A549 (cell line): ENCODE data around the gene SNRNP25. TPM values are rescaled to one million over a fixed set of nuclear protein-coding genes. Genes with fewer than 3 reads are reported as not detected.
A peak's percentile ranks its signal among the peaks of the same experiment; 100 is the strongest.

Experiments
- ATAC-seq, 2 experiments: fragments of 200-7000 bp in 1 of 2; fragments of >200 bp in 1 of 2; cut with Nextera tagmentation in 1 of 2; cut with Tn5 transposase in 1 of 2; 3 replicates each; pipeline versions ENCODE4 v1.8.0 to v1.9.1; 2018 to 2020; ENCODE audit warnings: mild to moderate bottlenecking in 1 of 2, moderate library complexity in 1 of 2
- CTCF ChIA-PET: fragments of 300-600 bp; sonication (Branson Sonifier 250); formaldehyde crosslinking; extraction: SDS; loops from one replicate; lab custom pipeline; 2021; ENCODE audit warnings: antibody characterized with exemption, inconsistent platforms; lab: Yijun Ruan, JAX
- POLR2A ChIA-PET: fragments of 350-600 bp; formaldehyde crosslinking; extraction: SDS; loops from one replicate; lab custom pipeline; 2021; ENCODE audit warnings: antibody characterized with exemption, inconsistent platforms; lab: Yijun Ruan, JAX
- DNase-seq, 2 experiments: peaks; one replicate each; pipeline versions ENCODE4 v3.0.0 to v3.0.0-alpha.2; 2011 to 2016; ENCODE audit warnings: low read depth in 1 of 2, low spot score in 1 of 2
- FAIRE-seq: peaks from 2 replicates; lab custom pipeline; 2011; peaks lifted over from hg19 to GRCh38; lab: Jason Lieb, UNC
- H3K27ac ChIP-seq, 2 experiments: fragments of >200 bp; sonication (Bioruptor Twin); formaldehyde crosslinking; 3 replicates each; pipeline ENCODE4 v1.5.1; 2016 to 2017
- H3K4me1 ChIP-seq: fragments of >200 bp; sonication (Bioruptor Twin); formaldehyde crosslinking; 3 replicates; pipeline ENCODE4 v1.6.1; 2016
- H3K4me2 ChIP-seq: fragments of >200 bp; sonication (Bioruptor Twin); formaldehyde crosslinking; 3 replicates; pipeline ENCODE4 v1.6.1; 2016
- H3K4me3 ChIP-seq: fragments of >200 bp; sonication (Bioruptor Twin); formaldehyde crosslinking; 3 replicates; pipeline ENCODE4 v1.5.1; 2016
- H3K9me3 ChIP-seq: fragments of >200 bp; sonication (Bioruptor Twin); formaldehyde crosslinking; 3 replicates; pipeline ENCODE4 v1.6.1; 2016
- CBX2 ChIP-seq: fragments of 200-600 bp; sonication (generic); IDR thresholded peaks from 2 replicates; pipeline ENCODE4 v1.6.1; 2016; ENCODE audit warnings: low read depth, mild to moderate bottlenecking, borderline replicate concordance
- EHF ChIP-seq: fragments of 250-450 bp; sonication (Bioruptor Pico); IDR thresholded peaks from 2 replicates; pipeline ENCODE4 v1.5.0; 2020; ENCODE audit warnings: mild to moderate bottlenecking
- EHMT2 ChIP-seq: fragments of 200-600 bp; sonication (generic); IDR thresholded peaks from 2 replicates; pipeline ENCODE4 v1.6.1; 2016; ENCODE audit warnings: antibody characterized with exemption, low read depth, mild to moderate bottlenecking, moderate library complexity
- EP300 ChIP-seq, 2 experiments: fragments of >200 bp; sonication (Bioruptor Twin); formaldehyde crosslinking; IDR thresholded peaks; 2 replicates in 1 of 2; 3 replicates in 1 of 2; pipeline ENCODE4 v1.6.1; 2016 to 2017
- FOSB ChIP-seq: fragments of 250-450 bp; sonication (Bioruptor Pico); IDR thresholded peaks from 2 replicates; pipeline ENCODE4 v1.5.0; 2020; ENCODE audit warnings: mild to moderate bottlenecking, moderate library complexity
- FOSL2 ChIP-seq, 2 experiments: fragments of 450-650 bp in 1 of 2; fragments of >200 bp in 1 of 2; sonication (Bioruptor Twin) in 1 of 2; formaldehyde crosslinking; IDR thresholded peaks; 2 replicates each; pipeline versions ENCODE4 v1.5.0 to v1.6.1; 2016 to 2020; ENCODE audit warnings: mild to moderate bottlenecking in 1 of 2, moderate library complexity in 1 of 2
- FOXS1 ChIP-seq: fragments of 250-450 bp; sonication (Bioruptor Pico); IDR thresholded peaks from 2 replicates; pipeline ENCODE4 v1.5.0; 2020; ENCODE audit warnings: mild to moderate bottlenecking, moderate library complexity
- HEYL ChIP-seq: fragments of 250-450 bp; sonication (Bioruptor Pico); IDR thresholded peaks from 2 replicates; pipeline ENCODE4 v1.8.0; 2021; ENCODE audit warnings: mild to moderate bottlenecking, moderate library complexity
- HOXA7 ChIP-seq: fragments of 250-450 bp; sonication (Bioruptor Pico); IDR thresholded peaks from 2 replicates; pipeline ENCODE4 v1.5.0; 2020; ENCODE audit warnings: mild to moderate bottlenecking, moderate library complexity
- JUN ChIP-seq, 2 experiments: fragments of >200 bp; sonication (Bioruptor Twin); formaldehyde crosslinking; IDR thresholded peaks; 2 replicates in 1 of 2; 3 replicates in 1 of 2; pipeline ENCODE4 v1.6.1; 2016 to 2017
- KDM5A ChIP-seq: fragments of 200-600 bp; sonication (generic); IDR thresholded peaks from 2 replicates; pipeline ENCODE4 v1.6.1; 2016; ENCODE audit warnings: antibody characterized with exemption, mild to moderate bottlenecking
- MAZ ChIP-seq: fragments of 150-350 bp; IDR thresholded peaks from 2 replicates; pipeline ENCODE4 v1.6.1; 2014; ENCODE audit warnings: antibody characterized with exemption, low read depth, low read length, borderline replicate concordance
- MYC ChIP-seq: IDR thresholded peaks from 2 replicates; pipeline ENCODE4 v1.6.1; 2012; ENCODE audit warnings: mild to moderate bottlenecking, inconsistent platforms, low read length, improper control_type of control experiment, borderline replicate concordance
- NPAS2 ChIP-seq: fragments of 250-450 bp; sonication (Bioruptor Pico); IDR thresholded peaks from 2 replicates; pipeline ENCODE4 v1.8.0; 2022; ENCODE audit warnings: mild to moderate bottlenecking, moderate library complexity, borderline replicate concordance
- NR3C1 ChIP-seq: fragments of >200 bp; sonication (Bioruptor Twin); formaldehyde crosslinking; IDR thresholded peaks from 3 replicates; pipeline ENCODE4 v1.6.1; 2017
- PHF8 ChIP-seq: fragments of 200-600 bp; sonication (generic); IDR thresholded peaks from 2 replicates; pipeline ENCODE4 v1.6.1; 2016; ENCODE audit warnings: low read depth, mild to moderate bottlenecking, antibody characterized with exemption, moderate library complexity, borderline replicate concordance
- POLR2A ChIP-seq: IDR thresholded peaks from 2 replicates; pipeline ENCODE4 v1.6.1; 2012; ENCODE audit warnings: mild to moderate bottlenecking, low read length
- POLR2AphosphoS2 ChIP-seq: conservative IDR thresholded peaks from 2 replicates; pipeline ENCODE4 v1.6.1; 2012; ENCODE audit warnings: low read length, improper control_type of control experiment, inconsistent platforms
- RAD21 ChIP-seq, 2 experiments: fragments of >200 bp in 1 of 2; sonication (Bioruptor Twin) in 1 of 2; formaldehyde crosslinking in 1 of 2; IDR thresholded peaks in 1 of 2; conservative IDR thresholded peaks in 1 of 2; 2 replicates in 1 of 2; 3 replicates in 1 of 2; pipeline ENCODE4 v1.6.1; 2012 to 2018; ENCODE audit warnings: inconsistent platforms in 1 of 2
- RNF2 ChIP-seq: fragments of 200-600 bp; sonication (generic); IDR thresholded peaks from 2 replicates; pipeline ENCODE4 v1.6.1; 2016; ENCODE audit warnings: low read depth, mild to moderate bottlenecking, antibody characterized with exemption, moderate library complexity, borderline replicate concordance
- SMC3 ChIP-seq: fragments of >200 bp; sonication (Bioruptor Twin); formaldehyde crosslinking; IDR thresholded peaks from 3 replicates; pipeline ENCODE4 v1.6.1; 2018; ENCODE audit warnings: inconsistent platforms
- SREBF2 ChIP-seq: fragments of 450-650 bp; IDR thresholded peaks from 2 replicates; pipeline ENCODE4 v1.6.1; 2014; ENCODE audit warnings: mild to moderate bottlenecking, moderate library complexity
- TP53 ChIP-seq: fragments of 250-450 bp; sonication (Bioruptor Pico); IDR thresholded peaks from 2 replicates; pipeline ENCODE4 v1.5.0; 2021; ENCODE audit warnings: mild to moderate bottlenecking, moderate library complexity
- ZNF302 ChIP-seq: fragments of 250-450 bp; sonication (Bioruptor Pico); IDR thresholded peaks from 2 replicates; pipeline ENCODE4 v1.9.0; 2021; ENCODE audit warnings: inconsistent platforms, mild to moderate bottlenecking, moderate library complexity
- ZSCAN20 ChIP-seq: fragments of 250-450 bp; sonication (Bioruptor Pico); IDR thresholded peaks from 2 replicates; pipeline ENCODE4 v1.8.0; 2022; ENCODE audit warnings: mild to moderate bottlenecking, moderate library complexity
- WGBS: methylation state at CpG from one replicate; pipeline ENCODE4 v1.1.6; 2017; ENCODE audit errors: missing lambda C conversion rate; 5-methylcytosine and 5-hydroxymethylcytosine counted together
- polyA plus RNA-seq, 4 experiments: library from polyadenylated mRNA; depleted of rRNA in 3 of 4; stranded (reverse); fragments of >200 nt; fragmentation: RNase III in 1 of 4; extraction: RNeasy Plus Mini Kit Qiagen cat#74134 plus additional on column Dnase treatment in 1 of 4; gene quantifications; 2 replicates in 3 of 4; 3 replicates in 1 of 4; pipeline ENCODE4 v1.2.3, GENCODE V29; 2011 to 2017
- TF ChIP-seq, protein P1 (sequence below): IDR thresholded peaks from 2 replicates; pipeline ENCODE4 v1.6.1; 2012; ENCODE audit warnings: low read depth, borderline replicate concordance
- TF ChIP-seq, protein P2 (sequence below): fragments of 250-450 bp; sonication (Bioruptor Pico); IDR thresholded peaks from 2 replicates; pipeline ENCODE4 v1.5.0; 2021; ENCODE audit warnings: mild to moderate bottlenecking, moderate library complexity, borderline replicate concordance
- TF ChIP-seq, protein P3 (sequence below): fragments of >200 bp; sonication (Bioruptor Twin); formaldehyde crosslinking; IDR thresholded peaks from 2 replicates; pipeline ENCODE4 v1.6.1; 2016
- TF ChIP-seq, protein P4 (sequence below): IDR thresholded peaks from 2 replicates; pipeline ENCODE4 v1.6.1; 2012
- TF ChIP-seq, protein P5 (sequence below): fragments of 250-450 bp; sonication (Bioruptor Pico); IDR thresholded peaks from 2 replicates; pipeline ENCODE4 v1.5.0; 2020; ENCODE audit warnings: low read depth, mild to moderate bottlenecking, moderate library complexity
- TF ChIP-seq, protein P6 (sequence below): IDR thresholded peaks from 2 replicates; pipeline ENCODE4 v1.6.1; 2012

SNRNP25 gene
- polyA plus RNA-seq, 2 of the 4 experiments (the other 2 are of a cell fraction) = 45.0 to 82.2 TPM

DNA sequence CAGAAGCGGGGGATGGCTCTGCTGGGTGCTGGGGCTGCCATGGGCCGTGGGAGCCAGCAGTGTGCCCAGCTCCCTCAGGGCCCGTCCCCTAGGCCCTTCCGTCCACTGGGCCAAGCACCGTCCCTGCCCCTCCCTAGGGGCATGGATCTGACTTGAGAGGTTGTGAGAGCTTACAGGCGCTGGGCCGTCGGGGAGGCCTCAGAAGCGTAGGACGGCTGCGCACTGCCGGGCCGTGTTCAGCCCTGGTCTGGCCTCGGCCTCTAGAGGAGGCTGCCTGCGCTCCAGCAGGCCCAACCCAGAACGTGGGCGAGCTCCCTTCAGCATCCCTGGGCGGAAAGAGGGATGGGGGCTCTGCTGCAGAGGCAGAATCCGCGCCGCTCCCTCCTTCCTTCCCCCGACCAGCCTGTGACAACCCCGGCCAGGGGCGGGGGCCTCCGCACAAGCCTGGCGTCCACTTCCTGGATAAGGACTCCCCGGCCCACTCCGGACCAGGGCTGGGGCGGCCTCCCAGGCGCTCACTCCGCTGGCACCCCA lies 23.7 kb downstream of the SNRNP25 start:
- H3K4me2 ChIP-seq = peak overlapping the region; percentile 100
- H3K4me3 ChIP-seq = peak overlapping the region; percentile 94
- DNase-seq (peak; percentile 59 to 73), FAIRE-seq (no peak), ATAC-seq (peak; percentile 35 to 59)
- peak overlapping the region; percentile 97 to 98 for H3K27ac ChIP-seq
- ChIA-PET CTCF (interaction anchor here (0.6 to 30.3 kb wide), 8 partner anchors 8 to 285 kb away, joined by 3 to 718 read pairs (median 5); partner anchors contain the start of genes HBQ1, MPG and RHBDF1), POLR2A (interaction anchor here (0.6 to 1.6 kb wide), 3 partner anchors 12 to 24 kb away, joined by 3 to 8 read pairs (median 6); partner anchors contain the start of genes POLR3K and SNRNP25)
- no peaks in the 10 kb centered on the region for H3K9me3 ChIP-seq
- no peak for TF ChIP-seq RNF2
- no peak for TF ChIP-seq RAD21 (conservative IDR thresholded peaks at IDR 0.05 in 1 of 2, IDR thresholded peaks at IDR 0.05 in 1 of 2)
- peak; percentile 33; the same call in 1 of the 2 replicates for TF ChIP-seq POLR2A
- TF ChIP-seq FOSB (CRISPR knock-in tag) = no peak
- TF ChIP-seq HOXA7 (CRISPR knock-in tag) = no peak
- WGBS = 55% methylated on average over 15 of the region's 31 CpGs
- H3K4me1 ChIP-seq = peaks cover 34% of the 10 kb centered on the region

DNA sequence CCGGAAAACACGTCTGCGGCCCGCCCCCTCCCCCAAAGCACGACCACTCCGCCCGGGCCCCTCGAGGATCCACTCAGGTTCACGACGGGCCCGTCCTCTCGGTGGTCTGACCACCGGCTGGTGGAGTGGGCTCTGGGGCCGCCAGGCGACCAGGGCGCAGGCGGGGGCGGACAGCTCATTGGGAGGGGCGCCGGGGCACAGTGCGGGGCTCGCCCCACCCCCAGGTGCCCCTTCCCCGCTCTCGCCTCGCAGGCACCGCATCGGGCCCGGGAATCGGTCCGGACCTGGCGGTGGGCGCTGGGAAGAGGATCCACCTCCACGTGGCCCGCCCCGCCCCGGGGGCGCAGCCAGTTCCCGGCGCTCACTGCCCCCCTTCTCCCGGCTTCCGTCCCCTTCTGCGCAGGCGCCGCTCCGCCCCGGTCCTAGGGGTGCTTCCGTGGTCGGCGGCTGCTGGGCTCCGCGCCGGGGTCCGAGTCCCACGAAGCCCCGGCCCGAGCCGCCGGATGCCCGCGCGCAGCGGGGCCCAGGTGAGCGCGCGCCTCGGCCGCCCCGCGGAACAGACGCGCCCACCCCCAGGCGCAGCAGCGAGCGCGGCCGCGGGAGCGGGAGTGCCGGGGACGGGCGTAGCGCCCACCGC lies 24.3 kb downstream of the SNRNP25 start, which contains the start of gene MPG:
MPG (plus strand) TSS at position 419 of the 637 bp plus-strand sequence; CDS start at position 504, 85 bp downstream.
- POLR2A ChIA-PET = interaction anchor here (1.2 to 1.6 kb wide), 3 partner anchors 12 to 284 kb away, joined by 3 to 6 read pairs (median 3); partner anchors contain the start of genes POLR3K and SNRNP25
- H3K4me3 ChIP-seq = peak within 1 kb of the TSS; percentile 94
- ATAC-seq (peak; percentile 54 to 76), FAIRE-seq (no peak), DNase-seq (peak; percentile 77 to 98)
- peak within 1 kb of the TSS; percentile 97 to 98 for H3K27ac ChIP-seq
- H3K9me3 ChIP-seq = no peaks in the 10 kb centered on the region
- peak within 1 kb of the TSS; percentile 100 for H3K4me2 ChIP-seq
- WGBS = 0% methylated on average over 9 of the region's 83 CpGs
- CTCF ChIA-PET = interaction anchor here (1.1 to 30.3 kb wide), 8 partner anchors 8 to 284 kb away, joined by 3 to 718 read pairs (median 5); partner anchors contain the start of genes HBQ1, MPG and RHBDF1
- peaks cover 30% of the 10 kb centered on the region for H3K4me1 ChIP-seq
- no peak for TF ChIP-seq ZNF302 (CRISPR knock-in tag)
- TF ChIP-seq FOSB (CRISPR knock-in tag) = no peak
- TF ChIP-seq FOXS1 (CRISPR knock-in tag) = no peak
- TF ChIP-seq KDM5A = no peak
- TF ChIP-seq EP300 (IDR thresholded peaks at IDR 0.05) = no peak
- TF ChIP-seq JUN (IDR thresholded peaks at IDR 0.05) = peak; percentile 59 to 86; a peak in 4 of 5 replicates
- TF ChIP-seq POLR2AphosphoS2 = no peak
- TF ChIP-seq, protein P1, sequence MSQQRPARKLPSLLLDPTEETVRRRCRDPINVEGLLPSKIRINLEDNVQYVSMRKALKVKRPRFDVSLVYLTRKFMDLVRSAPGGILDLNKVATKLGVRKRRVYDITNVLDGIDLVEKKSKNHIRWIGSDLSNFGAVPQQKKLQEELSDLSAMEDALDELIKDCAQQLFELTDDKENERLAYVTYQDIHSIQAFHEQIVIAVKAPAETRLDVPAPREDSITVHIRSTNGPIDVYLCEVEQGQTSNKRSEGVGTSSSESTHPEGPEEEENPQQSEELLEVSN = peak; percentile 73; the same call in 1 of the 2 replicates
- TF ChIP-seq, protein P2, sequence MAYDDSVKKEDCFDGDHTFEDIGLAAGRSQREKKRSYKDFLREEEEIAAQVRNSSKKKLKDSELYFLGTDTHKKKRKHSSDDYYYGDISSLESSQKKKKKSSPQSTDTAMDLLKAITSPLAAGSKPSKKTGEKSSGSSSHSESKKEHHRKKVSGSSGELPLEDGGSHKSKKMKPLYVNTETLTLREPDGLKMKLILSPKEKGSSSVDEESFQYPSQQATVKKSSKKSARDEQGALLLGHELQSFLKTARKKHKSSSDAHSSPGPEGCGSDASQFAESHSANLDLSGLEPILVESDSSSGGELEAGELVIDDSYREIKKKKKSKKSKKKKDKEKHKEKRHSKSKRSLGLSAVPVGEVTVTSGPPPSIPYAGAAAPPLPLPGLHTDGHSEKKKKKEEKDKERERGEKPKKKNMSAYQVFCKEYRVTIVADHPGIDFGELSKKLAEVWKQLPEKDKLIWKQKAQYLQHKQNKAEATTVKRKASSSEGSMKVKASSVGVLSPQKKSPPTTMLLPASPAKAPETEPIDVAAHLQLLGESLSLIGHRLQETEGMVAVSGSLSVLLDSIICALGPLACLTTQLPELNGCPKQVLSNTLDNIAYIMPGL (CRISPR knock-in tag) = no peak
- TF ChIP-seq NPAS2 (CRISPR knock-in tag) = no peak
- TF ChIP-seq HEYL (CRISPR knock-in tag) = no peak
- TF ChIP-seq SREBF2 = no peak
- TF ChIP-seq POLR2A = peak; percentile 73
- TF ChIP-seq MYC = peak; percentile 93
- TF ChIP-seq ZSCAN20 = no peak
- TF ChIP-seq CBX2 = no peak
- TF ChIP-seq, protein P3, sequence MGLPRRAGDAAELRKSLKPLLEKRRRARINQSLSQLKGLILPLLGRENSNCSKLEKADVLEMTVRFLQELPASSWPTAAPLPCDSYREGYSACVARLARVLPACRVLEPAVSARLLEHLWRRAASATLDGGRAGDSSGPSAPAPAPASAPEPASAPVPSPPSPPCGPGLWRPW = no peak
- peak; percentile 70; the same call in 1 of the 2 replicates for TF ChIP-seq PHF8
- TF ChIP-seq SMC3 = no peak
- TF ChIP-seq, protein P4, sequence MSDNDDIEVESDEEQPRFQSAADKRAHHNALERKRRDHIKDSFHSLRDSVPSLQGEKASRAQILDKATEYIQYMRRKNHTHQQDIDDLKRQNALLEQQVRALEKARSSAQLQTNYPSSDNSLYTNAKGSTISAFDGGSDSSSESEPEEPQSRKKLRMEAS = peak; percentile 93
- TF ChIP-seq EHMT2 = no peak
- TF ChIP-seq MAZ = no peak
- no peak for TF ChIP-seq EHF (CRISPR knock-in tag)
- no peak for TF ChIP-seq NR3C1
- TF ChIP-seq, protein P5, sequence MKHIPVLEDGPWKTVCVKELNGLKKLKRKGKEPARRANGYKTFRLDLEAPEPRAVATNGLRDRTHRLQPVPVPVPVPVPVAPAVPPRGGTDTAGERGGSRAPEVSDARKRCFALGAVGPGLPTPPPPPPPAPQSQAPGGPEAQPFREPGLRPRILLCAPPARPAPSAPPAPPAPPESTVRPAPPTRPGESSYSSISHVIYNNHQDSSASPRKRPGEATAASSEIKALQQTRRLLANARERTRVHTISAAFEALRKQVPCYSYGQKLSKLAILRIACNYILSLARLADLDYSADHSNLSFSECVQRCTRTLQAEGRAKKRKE (CRISPR knock-in tag) = no peak
- TF ChIP-seq FOSL2 (IDR thresholded peaks at IDR 0.05) = no peak
- no peak for TF ChIP-seq FOSL2 (CRISPR knock-in tag; IDR thresholded peaks at IDR 0.05)
- TF ChIP-seq, protein P6, sequence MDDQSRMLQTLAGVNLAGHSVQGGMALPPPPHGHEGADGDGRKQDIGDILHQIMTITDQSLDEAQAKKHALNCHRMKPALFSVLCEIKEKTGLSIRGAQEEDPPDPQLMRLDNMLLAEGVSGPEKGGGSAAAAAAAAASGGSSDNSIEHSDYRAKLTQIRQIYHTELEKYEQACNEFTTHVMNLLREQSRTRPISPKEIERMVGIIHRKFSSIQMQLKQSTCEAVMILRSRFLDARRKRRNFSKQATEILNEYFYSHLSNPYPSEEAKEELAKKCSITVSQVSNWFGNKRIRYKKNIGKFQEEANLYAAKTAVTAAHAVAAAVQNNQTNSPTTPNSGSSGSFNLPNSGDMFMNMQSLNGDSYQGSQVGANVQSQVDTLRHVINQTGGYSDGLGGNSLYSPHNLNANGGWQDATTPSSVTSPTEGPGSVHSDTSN = no peak
- TF ChIP-seq TP53 = no peak
